HCT116 (cell line): ENCODE measurements around the gene TOM1L1. TPM values are rescaled to one million over a fixed set of nuclear protein-coding genes. Genes with fewer than 3 reads are reported as not detected.

ENCODE experiments used
- ATAC-seq: fragments of 200-7000 bp; cut with Tn5 transposase; 2 replicates; pipeline ENCODE4 v1.9.1; 2020; ENCODE audit warnings: mild to moderate bottlenecking, moderate library complexity
- BruUV-seq: library from RNA; stranded (reverse); fragments of 400-500 nt; replicated peaks from 2 replicates; lab custom pipeline; 2021; lab: Mats Ljungman, UMichigan
- CTCF ChIA-PET: fragments of 300-600 bp; sonication (Branson Sonifier 250); formaldehyde crosslinking; loops from one replicate; lab custom pipeline; 2021; ENCODE audit warnings: antibody characterized with exemption; lab: Charles Lee
- POLR2A ChIA-PET: fragments of 300-600, 350-600 bp; sonication (Branson Sonifier 250); formaldehyde crosslinking; loops from one replicate; lab custom pipeline; 2021; ENCODE audit warnings: antibody characterized with exemption; lab: Charles Lee
- RAD21 ChIA-PET, 2 experiments: fragments of 300-600 bp; sonication (Branson Sonifier 250); formaldehyde crosslinking; loops; one replicate each; lab custom pipeline; 2023; ENCODE audit warnings: low total read pairs in 2 of 2; ENCODE audit not compliant: uncharacterized antibody in 2 of 2, unreplicated experiment in 2 of 2, low non-redundant PET in 1 of 2; lab: Charles Lee
- DNase-seq: peaks from one replicate; pipeline ENCODE4 v3.0.0-alpha.2; 2010; ENCODE audit warnings: low read depth, low spot score
- H2AFZ ChIP-seq: fragments of 200-600 bp; shearing (Covaris generic), sonication (generic); 2 replicates; pipeline ENCODE4 v1.6.1; 2017; ENCODE audit warnings: low read depth, mixed run types, mixed read lengths, antibody characterized with exemption, low read length; ENCODE audit not compliant: poor library complexity, severe bottlenecking
- H3K27ac ChIP-seq: 2 replicates; pipeline ENCODE4 v1.5.1; 2012; ENCODE audit warnings: low read depth, low read length
- H3K27me3 ChIP-seq: fragments of 200-600 bp; sonication (generic); 2 replicates; pipeline ENCODE4 v1.6.1; 2016; ENCODE audit warnings: mixed run types, low read length, mixed read lengths; ENCODE audit not compliant: insufficient read depth
- H3K36me3 ChIP-seq, 2 experiments: fragments of 200-500 bp in 1 of 2; fragments of 200-600 bp in 1 of 2; sonication (Bioruptor generic) in 1 of 2; sonication (generic) in 1 of 2; 2 replicates each; pipeline versions ENCODE4 v1.5.1 to v1.6.1; 2014 to 2016; ENCODE audit warnings: low read length in 2 of 2, inconsistent platforms in 1 of 2, mixed read lengths in 1 of 2, mixed run types in 1 of 2; ENCODE audit not compliant: insufficient read depth in 2 of 2, control insufficient read depth in 1 of 2
- H3K4me1 ChIP-seq, 2 experiments: fragments of 200-600 bp in 1 of 2; sonication (generic) in 1 of 2; 2 replicates each; pipeline versions ENCODE4 v1.5.1 to v1.6.1; 2012 to 2017; ENCODE audit warnings: low read length in 2 of 2, inconsistent platforms in 1 of 2, mild to moderate bottlenecking in 1 of 2, mixed read lengths in 1 of 2, mixed run types in 1 of 2, moderate library complexity in 1 of 2; ENCODE audit not compliant: insufficient read depth in 2 of 2, control insufficient read depth in 1 of 2
- H3K4me2 ChIP-seq: fragments of 200-600 bp; sonication (generic); 2 replicates; pipeline ENCODE4 v1.6.1; 2017; ENCODE audit warnings: mixed run types, low read length, mixed read lengths
- H3K4me3 ChIP-seq, 2 experiments: fragments of 200-600 bp in 1 of 2; sonication (generic) in 1 of 2; replicated peaks in 1 of 2; 2 replicates each; pipeline ENCODE4 v1.5.1; 2011 to 2016; ENCODE audit warnings: low read length in 2 of 2, control low read depth in 1 of 2, low read depth in 1 of 2, mild to moderate bottlenecking in 1 of 2, mixed read lengths in 1 of 2, mixed run types in 1 of 2
- H3K79me2 ChIP-seq: fragments of 200-600 bp; sonication (generic); 2 replicates; pipeline ENCODE4 v1.6.1; 2017; ENCODE audit warnings: mild to moderate bottlenecking, mixed run types, low read length, moderate library complexity, mixed read lengths; ENCODE audit not compliant: insufficient read depth
- H3K9ac ChIP-seq: fragments of 200-600 bp; sonication (generic); 2 replicates; pipeline ENCODE4 v1.6.1; 2016; ENCODE audit warnings: low read length, mixed read lengths
- H3K9me2 ChIP-seq: fragments of 200-600 bp; sonication (generic), shearing (Covaris generic); 2 replicates; pipeline ENCODE4 v1.6.1; 2017; ENCODE audit warnings: mixed run types, mild to moderate bottlenecking, moderate library complexity; ENCODE audit not compliant: insufficient read depth
- H3K9me3 ChIP-seq, 2 experiments: fragments of 200-500 bp in 1 of 2; fragments of 200-600 bp in 1 of 2; sonication (Bioruptor generic) in 1 of 2; sonication (generic) in 1 of 2; 2 replicates each; pipeline ENCODE4 v1.6.1; 2014 to 2017; ENCODE audit warnings: low read length in 2 of 2, mixed read lengths in 2 of 2, inconsistent platforms in 1 of 2, low read depth in 1 of 2, mild to moderate bottlenecking in 1 of 2, mixed run types in 1 of 2, moderate library complexity in 1 of 2; ENCODE audit not compliant: control insufficient read depth in 1 of 2, insufficient read depth in 1 of 2
- H4K20me1 ChIP-seq: fragments of 200-600 bp; sonication (generic), shearing (Covaris generic); 2 replicates; pipeline ENCODE4 v1.6.1; 2017; ENCODE audit warnings: mixed run types, mild to moderate bottlenecking, moderate library complexity; ENCODE audit not compliant: insufficient read depth
- CBX3 ChIP-seq: IDR thresholded peaks from 2 replicates; pipeline ENCODE4 v1.6.1; 2012; ENCODE audit warnings: low read depth
- EGR1 ChIP-seq: IDR thresholded peaks from 2 replicates; pipeline ENCODE4 v1.6.1; 2012; ENCODE audit warnings: low read depth
- EZH2 ChIP-seq: fragments of 200-600 bp; sonication (generic); IDR thresholded peaks from 2 replicates; pipeline ENCODE4 v1.6.1; 2017; ENCODE audit warnings: antibody characterized with exemption, mixed run types
- EZH2phosphoT487 ChIP-seq: fragments of 200-600 bp; IDR thresholded peaks from 2 replicates; pipeline ENCODE4 v1.6.1; 2018; ENCODE audit warnings: antibody characterized with exemption, borderline replicate concordance
- JUND ChIP-seq: IDR thresholded peaks from 2 replicates; pipeline ENCODE4 v1.6.1; 2012
- POLR2A ChIP-seq: IDR thresholded peaks from 2 replicates; pipeline ENCODE4 v1.7.0; 2011; ENCODE audit warnings: borderline replicate concordance; ENCODE audit not compliant: insufficient read depth, insufficient read length; ENCODE audit errors: extremely low read depth
- POLR2AphosphoS5 ChIP-seq: IDR thresholded peaks from 2 replicates; pipeline ENCODE4 v1.6.1; 2011; ENCODE audit warnings: mild to moderate bottlenecking, low read depth, low read length, moderate library complexity
- RAD21 ChIP-seq: IDR thresholded peaks from 2 replicates; pipeline ENCODE4 v1.6.1; 2012; ENCODE audit warnings: low read depth, mild to moderate bottlenecking
- SIN3A ChIP-seq: IDR thresholded peaks from 2 replicates; pipeline ENCODE4 v1.6.1; 2012; ENCODE audit warnings: low read depth
- SP1 ChIP-seq: IDR thresholded peaks from 2 replicates; pipeline ENCODE4 v1.6.1; 2012; ENCODE audit warnings: low read depth
- TCF7L2 ChIP-seq: IDR thresholded peaks from 2 replicates; pipeline ENCODE4 v1.7.0; 2011; ENCODE audit warnings: borderline replicate concordance, inconsistent platforms; ENCODE audit not compliant: insufficient read depth, insufficient read length; ENCODE audit errors: extremely low read depth
- YY1 ChIP-seq: IDR thresholded peaks from 2 replicates; pipeline ENCODE4 v1.6.1; 2011; ENCODE audit warnings: low read length, low read depth, moderate library complexity, mild to moderate bottlenecking; ENCODE audit not compliant: insufficient replicate concordance; ENCODE audit errors: extremely low read depth
- ZFX ChIP-seq: fragments of 450-650 bp; IDR thresholded peaks from 2 replicates; pipeline ENCODE4 v1.6.1; 2017
- ZNF274 ChIP-seq: fragments of 200-500 bp; sonication (Bioruptor generic); IDR thresholded peaks from 2 replicates; pipeline ENCODE4 v1.6.1; 2014; ENCODE audit warnings: mild to moderate bottlenecking, low read depth, low read length, inconsistent platforms
- intact Hi-C: fragments of 100-400 bp; cut with micrococcal nuclease; formaldehyde crosslinking; loops from 2 replicates; pipeline ENCODE4 v1.10.0; 2022
- total RNA-seq: library from RNA; stranded (reverse); gene quantifications from one replicate; pipeline ENCODE4 v1.2.1, GENCODE V29; 2021; ENCODE audit not compliant: unreplicated experiment
- TF ChIP-seq, protein P1 (sequence below): IDR thresholded peaks from 2 replicates; pipeline ENCODE4 v1.6.1; 2012; ENCODE audit warnings: low read depth
- TF ChIP-seq, protein P2 (sequence below): IDR thresholded peaks from 2 replicates; pipeline ENCODE4 v1.6.1; 2012
- TF ChIP-seq, protein P3 (sequence below): IDR thresholded peaks from 2 replicates; pipeline ENCODE4 v1.6.1; 2012
- TF ChIP-seq, protein P4 (sequence below): IDR thresholded peaks from 2 replicates; pipeline ENCODE4 v1.6.1; 2011; ENCODE audit warnings: mild to moderate bottlenecking, low read length, moderate library complexity; ENCODE audit not compliant: insufficient replicate concordance; ENCODE audit errors: extremely low read depth

Gene TOM1L1
- total RNA-seq, 1 experiment from 2014 or later = 70.8 TPM

DNA sequence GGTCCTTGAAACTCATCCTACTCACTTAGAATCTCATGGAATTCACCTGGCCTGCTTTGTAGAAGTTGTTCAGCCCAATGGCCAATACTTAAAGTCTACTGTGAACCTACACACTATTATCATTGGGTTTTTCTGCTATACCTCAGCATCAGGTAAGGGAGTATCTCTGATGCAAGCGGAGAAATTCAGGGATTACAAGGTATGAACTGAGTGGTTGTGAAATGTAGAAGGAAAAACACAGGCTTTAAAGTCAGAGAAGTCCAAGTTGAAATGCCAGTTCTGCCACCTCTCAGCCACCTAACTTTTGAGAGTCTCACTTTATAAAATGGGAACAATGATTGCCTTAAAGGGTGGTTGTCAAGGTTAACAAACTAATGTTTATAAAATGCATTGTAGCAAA, 36.8 kb downstream of the TOM1L1 start:
- Histone ChIP-seq H3K9me2 (no peaks in the 10 kb centered on the region), H4K20me1 (no peaks in the 10 kb centered on the region), H3K79me2 (no peaks in the 10 kb centered on the region), H3K4me2 (no peak overlapping the region), H3K4me1 (no peaks in the 10 kb centered on the region), H3K27me3 (no peaks in the 10 kb centered on the region), H3K9ac (no peak overlapping the region), H3K27ac (no peak overlapping the region), H3K36me3 (peaks cover 40 to 66% of the 10 kb centered on the region in 2 experiments), H2AFZ (no peak overlapping the region), H3K4me3 (no peak overlapping the region), H3K9me3 (no peaks in the 10 kb centered on the region)
- CTCF ChIA-PET = no interaction called here
- intact Hi-C loops = no loop called here
- TF ChIP-seq POLR2A = no peak
- TF ChIP-seq, protein P1, sequence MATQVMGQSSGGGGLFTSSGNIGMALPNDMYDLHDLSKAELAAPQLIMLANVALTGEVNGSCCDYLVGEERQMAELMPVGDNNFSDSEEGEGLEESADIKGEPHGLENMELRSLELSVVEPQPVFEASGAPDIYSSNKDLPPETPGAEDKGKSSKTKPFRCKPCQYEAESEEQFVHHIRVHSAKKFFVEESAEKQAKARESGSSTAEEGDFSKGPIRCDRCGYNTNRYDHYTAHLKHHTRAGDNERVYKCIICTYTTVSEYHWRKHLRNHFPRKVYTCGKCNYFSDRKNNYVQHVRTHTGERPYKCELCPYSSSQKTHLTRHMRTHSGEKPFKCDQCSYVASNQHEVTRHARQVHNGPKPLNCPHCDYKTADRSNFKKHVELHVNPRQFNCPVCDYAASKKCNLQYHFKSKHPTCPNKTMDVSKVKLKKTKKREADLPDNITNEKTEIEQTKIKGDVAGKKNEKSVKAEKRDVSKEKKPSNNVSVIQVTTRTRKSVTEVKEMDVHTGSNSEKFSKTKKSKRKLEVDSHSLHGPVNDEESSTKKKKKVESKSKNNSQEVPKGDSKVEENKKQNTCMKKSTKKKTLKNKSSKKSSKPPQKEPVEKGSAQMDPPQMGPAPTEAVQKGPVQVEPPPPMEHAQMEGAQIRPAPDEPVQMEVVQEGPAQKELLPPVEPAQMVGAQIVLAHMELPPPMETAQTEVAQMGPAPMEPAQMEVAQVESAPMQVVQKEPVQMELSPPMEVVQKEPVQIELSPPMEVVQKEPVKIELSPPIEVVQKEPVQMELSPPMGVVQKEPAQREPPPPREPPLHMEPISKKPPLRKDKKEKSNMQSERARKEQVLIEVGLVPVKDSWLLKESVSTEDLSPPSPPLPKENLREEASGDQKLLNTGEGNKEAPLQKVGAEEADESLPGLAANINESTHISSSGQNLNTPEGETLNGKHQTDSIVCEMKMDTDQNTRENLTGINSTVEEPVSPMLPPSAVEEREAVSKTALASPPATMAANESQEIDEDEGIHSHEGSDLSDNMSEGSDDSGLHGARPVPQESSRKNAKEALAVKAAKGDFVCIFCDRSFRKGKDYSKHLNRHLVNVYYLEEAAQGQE = no peak
- TF ChIP-seq RAD21 = no peak
- no peak for TF ChIP-seq POLR2AphosphoS5
- no peak for TF ChIP-seq SIN3A
- TF ChIP-seq, protein P2, sequence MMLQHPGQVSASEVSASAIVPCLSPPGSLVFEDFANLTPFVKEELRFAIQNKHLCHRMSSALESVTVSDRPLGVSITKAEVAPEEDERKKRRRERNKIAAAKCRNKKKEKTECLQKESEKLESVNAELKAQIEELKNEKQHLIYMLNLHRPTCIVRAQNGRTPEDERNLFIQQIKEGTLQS = no peak
- no peak for TF ChIP-seq SP1
- no peak for TF ChIP-seq EGR1
- TF ChIP-seq EZH2phosphoT487 = no peak
- TF ChIP-seq, protein P3, sequence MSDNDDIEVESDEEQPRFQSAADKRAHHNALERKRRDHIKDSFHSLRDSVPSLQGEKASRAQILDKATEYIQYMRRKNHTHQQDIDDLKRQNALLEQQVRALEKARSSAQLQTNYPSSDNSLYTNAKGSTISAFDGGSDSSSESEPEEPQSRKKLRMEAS = no peak
- no peak for TF ChIP-seq YY1
- no peak for TF ChIP-seq ZFX
- TF ChIP-seq, protein P4, sequence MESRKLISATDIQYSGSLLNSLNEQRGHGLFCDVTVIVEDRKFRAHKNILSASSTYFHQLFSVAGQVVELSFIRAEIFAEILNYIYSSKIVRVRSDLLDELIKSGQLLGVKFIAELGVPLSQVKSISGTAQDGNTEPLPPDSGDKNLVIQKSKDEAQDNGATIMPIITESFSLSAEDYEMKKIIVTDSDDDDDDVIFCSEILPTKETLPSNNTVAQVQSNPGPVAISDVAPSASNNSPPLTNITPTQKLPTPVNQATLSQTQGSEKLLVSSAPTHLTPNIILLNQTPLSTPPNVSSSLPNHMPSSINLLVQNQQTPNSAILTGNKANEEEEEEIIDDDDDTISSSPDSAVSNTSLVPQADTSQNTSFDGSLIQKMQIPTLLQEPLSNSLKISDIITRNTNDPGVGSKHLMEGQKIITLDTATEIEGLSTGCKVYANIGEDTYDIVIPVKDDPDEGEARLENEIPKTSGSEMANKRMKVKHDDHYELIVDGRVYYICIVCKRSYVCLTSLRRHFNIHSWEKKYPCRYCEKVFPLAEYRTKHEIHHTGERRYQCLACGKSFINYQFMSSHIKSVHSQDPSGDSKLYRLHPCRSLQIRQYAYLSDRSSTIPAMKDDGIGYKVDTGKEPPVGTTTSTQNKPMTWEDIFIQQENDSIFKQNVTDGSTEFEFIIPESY = no peak
- no peak for TF ChIP-seq JUND
- TF ChIP-seq EZH2 = no peak
- TF ChIP-seq ZNF274 = no peak
- no peak for TF ChIP-seq TCF7L2
- no peak for TF ChIP-seq CBX3
- no peak for ATAC-seq
- no TSS peak for BruUV-seq
- POLR2A ChIA-PET = no interaction called here
- RAD21 ChIA-PET = no interaction called here
- DNase-seq = no peak
